H1 (cell line): ENCODE measurements around the gene SLC25A47. TPM values are rescaled to one million over a fixed set of nuclear protein-coding genes. Genes with fewer than 3 reads are reported as not detected.

Experiments used
- CTCF ChIA-PET: fragments of 300-600 bp; sonication (Branson Sonifier 250); formaldehyde crosslinking; loops from one replicate; lab custom pipeline; 2021; ENCODE audit not compliant: partially characterized antibody; lab: Charles Lee
- POLR2A ChIA-PET: fragments of 300-600 bp; sonication (Branson Sonifier 250); formaldehyde crosslinking; loops from one replicate; lab custom pipeline; 2021; ENCODE audit warnings: inconsistent platforms; ENCODE audit not compliant: partially characterized antibody; lab: Charles Lee
- DNase-seq, 2 experiments: peaks; one replicate each; pipeline versions ENCODE4 v3.0.0 to v3.0.0-alpha.2; 2010 to 2022; ENCODE audit warnings: low spot score in 2 of 2, low read depth in 1 of 2, mixed read lengths in 1 of 2
- FAIRE-seq: peaks from 2 replicates; lab custom pipeline; 2011; peaks lifted over from hg19 to GRCh38; lab: Jason Lieb, UNC
- H2AFZ ChIP-seq: 2 replicates; pipeline ENCODE4 v1.8.1; 2012; ENCODE audit warnings: low read length, inconsistent platforms
- H2AK5ac ChIP-seq: 2 replicates; pipeline ENCODE4 v1.6.1; 2013; ENCODE audit warnings: low read depth, low read length
- H2BK120ac ChIP-seq: replicated peaks from 2 replicates; pipeline ENCODE3; 2013; ENCODE audit warnings: low read depth, low read length, inconsistent platforms
- H2BK12ac ChIP-seq: 2 replicates; pipeline ENCODE4 v1.6.1; 2013; ENCODE audit warnings: low read depth, low read length
- H2BK15ac ChIP-seq: 2 replicates; pipeline ENCODE4 v1.6.1; 2013; ENCODE audit warnings: low read length
- H2BK20ac ChIP-seq: 2 replicates; pipeline ENCODE4 v1.6.1; 2013; ENCODE audit warnings: low read length
- H2BK5ac ChIP-seq: 2 replicates; pipeline ENCODE4 v1.6.1; 2013; ENCODE audit warnings: low read depth, low read length
- H3K14ac ChIP-seq: 2 replicates; pipeline ENCODE4 v1.6.1; 2013; ENCODE audit warnings: inconsistent platforms; ENCODE audit not compliant: insufficient read length
- H3K18ac ChIP-seq: 2 replicates; pipeline ENCODE4 v1.6.1; 2013; ENCODE audit warnings: low read length; ENCODE audit errors: extremely low read depth
- H3K23ac ChIP-seq: 2 replicates; pipeline ENCODE4 v1.6.1; 2013; ENCODE audit warnings: inconsistent platforms; ENCODE audit not compliant: insufficient read length
- H3K23me2 ChIP-seq: 2 replicates; pipeline ENCODE4 v1.6.1; 2013; ENCODE audit warnings: low read depth, low read length
- H3K27ac ChIP-seq: 2 replicates; pipeline ENCODE4 v1.6.1; 2011; ENCODE audit warnings: low read depth, low read length, inconsistent platforms
- H3K27me3 ChIP-seq, 4 experiments: replicated peaks in 1 of 4; 1 replicate in 1 of 4; 2 replicates in 3 of 4; pipeline versions ENCODE4 v1.6.1 to v1.8.1; 2011 to 2013; ENCODE audit warnings: low read length in 3 of 4, mild to moderate bottlenecking in 3 of 4, inconsistent platforms in 2 of 4, mixed read lengths in 2 of 4, moderate library complexity in 1 of 4; ENCODE audit not compliant: control insufficient read depth in 3 of 4, insufficient read depth in 3 of 4; ENCODE audit errors: extremely low read depth in 1 of 4
- H3K36me3 ChIP-seq, 4 experiments: 2 replicates each; pipeline versions ENCODE4 v1.6.1 to v1.8.1; 2011 to 2013; ENCODE audit warnings: mild to moderate bottlenecking in 4 of 4, low read length in 3 of 4, moderate library complexity in 2 of 4, control low read depth in 1 of 4, inconsistent platforms in 1 of 4; ENCODE audit not compliant: insufficient read depth in 4 of 4, control insufficient read depth in 2 of 4
- H3K4ac ChIP-seq: replicated peaks from 2 replicates; pipeline ENCODE3; 2013; ENCODE audit warnings: low read length, low read depth, mixed read lengths, inconsistent platforms; ENCODE audit not compliant: insufficient read length
- H3K4me1 ChIP-seq, 4 experiments: replicated peaks in 1 of 4; 1 replicate in 1 of 4; 2 replicates in 3 of 4; pipeline versions ENCODE4 v1.6.1 to v1.8.1; 2011 to 2013; ENCODE audit warnings: low read length in 3 of 4, inconsistent platforms in 2 of 4, mixed read lengths in 1 of 4; ENCODE audit not compliant: insufficient read depth in 4 of 4, control insufficient read depth in 3 of 4
- H3K4me2 ChIP-seq, 2 experiments: 2 replicates each; pipeline versions ENCODE4 v1.6.1 to v1.8.1; 2011 to 2013; ENCODE audit warnings: low read depth in 2 of 2, low read length in 2 of 2, control low read depth in 1 of 2, inconsistent platforms in 1 of 2, mild to moderate bottlenecking in 1 of 2; ENCODE audit not compliant: insufficient read depth in 1 of 2
- H3K4me3 ChIP-seq, 4 experiments: fragments of 200-600, 300-600 bp in 1 of 4; sonication (generic), shearing (Covaris generic), sonication (Bioruptor Twin) in 1 of 4; 2 replicates each; pipeline versions ENCODE4 v1.5.1 to v1.8.1; 2011 to 2016; ENCODE audit warnings: low read length in 4 of 4, low read depth in 3 of 4, control low read depth in 2 of 4, inconsistent platforms in 2 of 4, mild to moderate bottlenecking in 2 of 4, mixed read lengths in 1 of 4, moderate library complexity in 1 of 4; ENCODE audit not compliant: insufficient read depth in 2 of 4; ENCODE audit errors: extremely low read depth in 1 of 4
- H3K56ac ChIP-seq: replicated peaks from 2 replicates; pipeline ENCODE3; 2013; ENCODE audit warnings: low read depth, mild to moderate bottlenecking, mixed read lengths, low read length, inconsistent platforms; ENCODE audit not compliant: insufficient read length
- H3K79me1 ChIP-seq: 2 replicates; pipeline ENCODE4 v1.6.1; 2013; ENCODE audit warnings: low read depth, low read length, control low read depth
- H3K79me2 ChIP-seq, 2 experiments: 2 replicates each; pipeline versions ENCODE4 v1.6.1 to v1.8.1; 2012 to 2013; ENCODE audit warnings: low read length in 2 of 2, mild to moderate bottlenecking in 2 of 2, inconsistent platforms in 1 of 2; ENCODE audit not compliant: insufficient read depth in 2 of 2, control insufficient read depth in 1 of 2
- H3K9ac ChIP-seq, 4 experiments: replicated peaks in 1 of 4; 1 replicate in 1 of 4; 2 replicates in 3 of 4; pipeline versions ENCODE4 v1.6.1 to v1.8.1; 2011 to 2013; ENCODE audit warnings: low read depth in 3 of 4, low read length in 3 of 4, control low read depth in 2 of 4, mild to moderate bottlenecking in 2 of 4, moderate library complexity in 2 of 4, inconsistent platforms in 1 of 4; ENCODE audit errors: extremely low read depth in 1 of 4
- H3K9me3 ChIP-seq, 2 experiments: 2 replicates each; pipeline versions ENCODE4 v1.6.1 to v1.8.1; 2012 to 2013; ENCODE audit warnings: mild to moderate bottlenecking in 2 of 2, moderate library complexity in 2 of 2, control low read depth in 1 of 2, inconsistent platforms in 1 of 2, low read depth in 1 of 2, low read length in 1 of 2, mixed read lengths in 1 of 2; ENCODE audit not compliant: insufficient read depth in 2 of 2
- H4K20me1 ChIP-seq, 2 experiments: replicated peaks in 1 of 2; 2 replicates each; pipeline versions ENCODE3 to v1.8.1; 2011 to 2013; ENCODE audit warnings: inconsistent platforms in 2 of 2, low read length in 2 of 2, mild to moderate bottlenecking in 1 of 2; ENCODE audit not compliant: insufficient read depth in 2 of 2, control insufficient read depth in 1 of 2
- H4K5ac ChIP-seq: 2 replicates; pipeline ENCODE4 v1.6.1; 2013; ENCODE audit warnings: low read length, low read depth, mixed read lengths, inconsistent platforms; ENCODE audit not compliant: insufficient read length
- H4K8ac ChIP-seq: 2 replicates; pipeline ENCODE4 v1.8.0; 2013; ENCODE audit warnings: mild to moderate bottlenecking, moderate library complexity, low read length, inconsistent platforms; ENCODE audit not compliant: insufficient read depth; ENCODE audit errors: extremely low read depth
- H4K91ac ChIP-seq: replicated peaks from 2 replicates; pipeline ENCODE3; 2013; ENCODE audit warnings: low read length, mixed read lengths, inconsistent platforms; ENCODE audit not compliant: insufficient read length
- BCL11A ChIP-seq, 2 experiments: IDR thresholded peaks; one replicate each; pipeline ENCODE4 v1.6.1; 2011; ENCODE audit warnings: low read depth in 2 of 2, low read length in 2 of 2, mild to moderate bottlenecking in 2 of 2
- SP1 ChIP-seq: IDR thresholded peaks from 2 replicates; pipeline ENCODE4 v1.6.1; 2011; ENCODE audit warnings: low read depth, low read length
- SP2 ChIP-seq: IDR thresholded peaks from 2 replicates; pipeline ENCODE4 v1.6.1; 2012; ENCODE audit warnings: mild to moderate bottlenecking, low read length, inconsistent platforms
- WGBS, 2 experiments: shearing (Covaris generic) in 1 of 2; methylation state at CpG; one replicate each; pipeline versions ENCODE4 v1.1.6 to v1.1.7; 2013 to 2015; ENCODE audit warnings: low lambda C conversion rate in 2 of 2, mixed read lengths in 2 of 2, inconsistent platforms in 1 of 2, low coverage in 1 of 2, missing lambda C conversion rate in 1 of 2; ENCODE audit not compliant: insufficient replicate concordance in 2 of 2, insufficient coverage in 1 of 2, insufficient read length in 1 of 2; ENCODE audit errors: extremely low coverage in 1 of 2, missing lambda C conversion rate in 1 of 2; 5-methylcytosine and 5-hydroxymethylcytosine counted together
- polyA plus RNA-seq, 7 experiments: library from polyadenylated mRNA; depleted of rRNA in 3 of 7; stranded (reverse) in 5 of 7; unstranded in 2 of 7; fragments of >200 nt in 5 of 7; fragments of 200-250 nt in 2 of 7; gene quantifications; 1 replicate in 5 of 7; 2 replicates in 1 of 7; 4 replicates in 1 of 7; pipeline versions ENCODE4 v1.2.1 to v1.2.3, GENCODE V29; 2011 to 2013; ENCODE audit warnings: missing spikeins in 2 of 7, mixed read lengths in 2 of 7
- total RNA-seq: library from RNA; stranded (reverse); fragmentation: NEBNext Ultra II Directional; extraction: Animal tissue kit (Norgen Biotek cat#: 25700); gene quantifications from 2 replicates; pipeline ENCODE4 v1.2.1, GENCODE V29; 2021
- TF ChIP-seq, protein P1 (sequence below): IDR thresholded peaks from 2 replicates; pipeline ENCODE4 v1.6.1; 2012; ENCODE audit warnings: inconsistent platforms

The SLC25A47 gene
- total and polyA plus RNA-seq, 2 of the 8 experiments (the other 6 are each of a cell fraction or from before 2014, with no cell fraction given) = not detected

DNA sequence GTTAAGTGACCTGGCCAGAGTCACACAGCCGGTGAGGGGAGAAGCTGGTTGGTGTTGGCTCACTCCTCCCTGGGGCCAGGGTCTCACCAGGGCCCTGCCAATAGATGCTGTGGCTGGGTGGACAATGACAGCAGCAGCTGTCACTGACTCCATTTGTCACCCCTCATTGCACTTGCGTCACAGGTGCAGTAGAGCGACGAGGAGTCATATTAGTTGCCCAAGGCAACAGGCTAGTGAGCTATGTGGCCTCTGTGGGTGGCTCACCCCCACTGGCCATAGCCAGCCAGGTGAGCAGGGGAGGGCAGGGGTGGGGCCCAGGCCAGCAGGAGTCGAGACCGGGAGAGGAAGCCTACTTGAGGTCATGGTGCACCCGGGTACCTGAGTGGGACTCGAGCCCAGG is 9.7 kb downstream of the SLC25A47 start:
- no peak overlapping the region for H4K5ac ChIP-seq
- H4K91ac ChIP-seq = no peak overlapping the region
- no peaks in the 10 kb centered on the region for H3K79me2 ChIP-seq
- H3K79me1 ChIP-seq = no peaks in the 10 kb centered on the region
- 0 out of 7 replicates have a peak, but pooled peaks cover 0 to 4% (median 0%) of the 10 kb centered on the region in 4 experiments for H3K4me1 ChIP-seq
- CTCF ChIA-PET = interaction anchor here (2.1 kb wide), 1 partner anchor 17 kb away, joined by 4 read pairs; no protein-coding TSS in a partner anchor
- no peaks in the 10 kb centered on the region for H3K23me2 ChIP-seq
- H2BK5ac ChIP-seq = no peak overlapping the region; the same call in 1 of the 2 replicates
- H3K9ac ChIP-seq = no peak overlapping the region
- no peak for DNase-seq
- H3K4ac ChIP-seq = no peak overlapping the region
- no peak overlapping the region for H3K23ac ChIP-seq
- no peak for TF ChIP-seq BCL11A (IDR thresholded peaks at IDR 0.05; ENCODE audit: low read depth in 2 of 2, low read length in 2 of 2)
- TF ChIP-seq SP1 = no peak
- TF ChIP-seq, protein P1, sequence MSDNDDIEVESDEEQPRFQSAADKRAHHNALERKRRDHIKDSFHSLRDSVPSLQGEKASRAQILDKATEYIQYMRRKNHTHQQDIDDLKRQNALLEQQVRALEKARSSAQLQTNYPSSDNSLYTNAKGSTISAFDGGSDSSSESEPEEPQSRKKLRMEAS = no peak
- no peak for TF ChIP-seq SP2
- H3K4me2 ChIP-seq = no peak overlapping the region
- WGBS, 2 experiments = 94% methylated on average over 4 of the region's 8 CpGs; no CpG with 5 or more reads in 1 of the 2 experiments
- H2AFZ ChIP-seq = no peak overlapping the region
- POLR2A ChIA-PET = interaction anchor here (0.6 to 14.6 kb wide), 12 partner anchors 8 to 1659 kb away, joined by 3 to 129 read pairs (median 4); partner anchors contain the start of gene SLC25A29
- H2BK120ac ChIP-seq = no peak overlapping the region
- no peak overlapping the region for H3K27ac ChIP-seq
- no peak overlapping the region for H2BK12ac ChIP-seq
- H3K14ac ChIP-seq = no peak overlapping the region
- H3K36me3 ChIP-seq = peaks cover 8 to 35% (median 12%) of the 10 kb centered on the region in 4 experiments; a peak in 6 of 8 replicates
- H3K9me3 ChIP-seq = no peaks in the 10 kb centered on the region
- H3K56ac ChIP-seq = no peak overlapping the region
- no peak overlapping the region for H3K4me3 ChIP-seq
- H3K18ac ChIP-seq = no peak overlapping the region
- no peak overlapping the region for H2BK15ac ChIP-seq
- H3K27me3 ChIP-seq = no peaks in the 10 kb centered on the region
- peaks cover 0 to 4% of the 10 kb centered on the region in 2 experiments for H4K20me1 ChIP-seq
- no peak overlapping the region for H2AK5ac ChIP-seq
- no peak overlapping the region for H4K8ac ChIP-seq
- no peak for FAIRE-seq
- H2BK20ac ChIP-seq = no peak overlapping the region
